GM12878 (cell line): Measurements from ENCODE around the gene MGST3. TPM values are rescaled to one million over a fixed set of nuclear protein-coding genes. Genes with fewer than 3 reads are reported as not detected.
A peak's percentile ranks its signal among the peaks of the same experiment; 100 is the strongest.

Experiments used
- ATAC-seq: fragments of 200-7000 bp; cut with Tn5 transposase; 3 replicates; pipeline ENCODE4 v1.9.1; 2020; ENCODE audit warnings: mild to moderate bottlenecking, moderate library complexity
- BruUV-seq: library from RNA; stranded (reverse); fragments of 400-500 nt; replicated peaks from 2 replicates; lab custom pipeline; 2021; lab: Mats Ljungman, UMichigan
- CTCF ChIA-PET: fragments of 300-600 bp; sonication (Branson Sonifier 250); formaldehyde crosslinking; extraction: SDS; loops from one replicate; lab custom pipeline; 2021; ENCODE audit warnings: inconsistent platforms; lab: Yijun Ruan, JAX
- POLR2A ChIA-PET: fragments of 350-600 bp; formaldehyde crosslinking; extraction: SDS; loops from one replicate; lab custom pipeline; 2021; ENCODE audit warnings: inconsistent platforms; lab: Charles Lee
- RAD21 ChIA-PET: fragments of 300-600 bp; sonication (Branson Sonifier 250); formaldehyde crosslinking; loops from one replicate; lab custom pipeline; 2023; ENCODE audit warnings: antibody characterized with exemption; ENCODE audit not compliant: unreplicated experiment; lab: Charles Lee
- SMC1A ChIA-PET: fragments of 300-600 bp; sonication (Branson Sonifier 250); formaldehyde crosslinking; loops from one replicate; lab custom pipeline; 2023; ENCODE audit not compliant: unreplicated experiment, uncharacterized antibody; lab: Charles Lee
- DNase-seq: peaks from one replicate; pipeline ENCODE4 v3.0.0-alpha.2; 2011; ENCODE audit warnings: low read depth, low spot score
- FAIRE-seq: peaks from 3 replicates; lab custom pipeline; 2011; peaks lifted over from hg19 to GRCh38; lab: Jason Lieb, UNC
- H2AFZ ChIP-seq: 2 replicates; pipeline ENCODE4 v1.6.0; 2011; ENCODE audit warnings: low read depth, low read length, control low read depth; ENCODE audit not compliant: control insufficient read depth
- H3K27ac ChIP-seq: 2 replicates; pipeline ENCODE4 v1.5.1; 2011; ENCODE audit warnings: control low read depth; ENCODE audit not compliant: control insufficient read depth, insufficient read depth
- H3K27me3 ChIP-seq, 2 experiments: replicated peaks in 1 of 2; 2 replicates each; pipeline versions ENCODE4 v1.6.0 to v1.6.1; 2011; ENCODE audit warnings: low read length in 1 of 2; ENCODE audit not compliant: control insufficient read depth in 2 of 2, insufficient read depth in 2 of 2
- H3K36me3 ChIP-seq, 2 experiments: 2 replicates each; pipeline ENCODE4 v1.5.1; 2011; ENCODE audit warnings: low read length in 1 of 2; ENCODE audit not compliant: control insufficient read depth in 2 of 2, insufficient read depth in 2 of 2
- H3K4me1 ChIP-seq: 2 replicates; pipeline ENCODE4 v1.6.1; 2011; ENCODE audit warnings: mild to moderate bottlenecking, low read length, moderate library complexity, mixed read lengths; ENCODE audit not compliant: control insufficient read depth, insufficient read depth
- H3K4me2 ChIP-seq: 2 replicates; pipeline ENCODE4 v1.6.0; 2011; ENCODE audit warnings: control low read depth; ENCODE audit not compliant: control insufficient read depth, insufficient read depth
- H3K4me3 ChIP-seq: fragments of 200-600 bp; sonication (generic); 2 replicates; pipeline ENCODE4 v1.5.1; 2016
- H3K79me2 ChIP-seq: 2 replicates; pipeline ENCODE4 v1.6.0; 2011; ENCODE audit warnings: low read length; ENCODE audit not compliant: control insufficient read depth, insufficient read depth
- H3K9ac ChIP-seq: 2 replicates; pipeline ENCODE4 v1.8.0; 2011; ENCODE audit warnings: low read length, control low read depth, mixed read lengths; ENCODE audit not compliant: control insufficient read depth, insufficient read depth
- H3K9me3 ChIP-seq: replicated peaks from 3 replicates; pipeline ENCODE4 v1.5.1; 2011; ENCODE audit warnings: mild to moderate bottlenecking, low read length; ENCODE audit not compliant: control insufficient read depth, insufficient read depth
- H4K20me1 ChIP-seq: 2 replicates; pipeline ENCODE4 v1.6.0; 2011; ENCODE audit not compliant: control insufficient read depth, insufficient read depth
- CBX3 ChIP-seq: fragments of 200-600 bp; sonication (generic); IDR thresholded peaks from 2 replicates; pipeline ENCODE4 v1.6.1; 2016; ENCODE audit warnings: low read depth, borderline replicate concordance
- CEBPB ChIP-seq, 2 experiments: fragments of 150-350 bp in 1 of 2; IDR thresholded peaks; 2 replicates each; pipeline ENCODE4 v1.6.1; 2012 to 2014; ENCODE audit warnings: low read depth in 2 of 2, low read length in 2 of 2, borderline replicate concordance in 1 of 2, inconsistent platforms in 1 of 2
- ETV6 ChIP-seq, 2 experiments: fragments of 450-650 bp in 1 of 2; IDR thresholded peaks in 1 of 2; conservative IDR thresholded peaks in 1 of 2; 2 replicates each; pipeline ENCODE4 v1.6.1; 2014; ENCODE audit warnings: antibody characterized with exemption in 1 of 2, borderline replicate concordance in 1 of 2, low read depth in 1 of 2, mild to moderate bottlenecking in 1 of 2, moderate library complexity in 1 of 2
- HDAC6 ChIP-seq: fragments of 200-600 bp; sonication (generic); IDR thresholded peaks from one replicate; pipeline ENCODE4 v1.8.0; 2017; ENCODE audit warnings: antibody characterized with exemption; ENCODE audit not compliant: unreplicated experiment
- MEF2A ChIP-seq: IDR thresholded peaks from 2 replicates; pipeline ENCODE4 v1.6.1; 2011; ENCODE audit warnings: low read depth, mild to moderate bottlenecking, low read length, moderate library complexity; ENCODE audit not compliant: insufficient read depth
- MXI1 ChIP-seq: fragments of 150-350 bp; IDR thresholded peaks from 2 replicates; pipeline ENCODE4 v1.6.1; 2011; ENCODE audit warnings: low read depth, mild to moderate bottlenecking, inconsistent platforms, low read length, improper control_type of control experiment
- POLR2AphosphoS2 ChIP-seq: IDR thresholded peaks from 2 replicates; pipeline ENCODE4 v1.6.1; 2011; ENCODE audit warnings: low read depth, mild to moderate bottlenecking, low read length, improper control_type of control experiment, moderate library complexity
- SMARCA5 ChIP-seq: fragments of 450-650 bp; IDR thresholded peaks from 2 replicates; pipeline ENCODE4 v1.6.1; 2017; ENCODE audit warnings: mild to moderate bottlenecking
- SRF ChIP-seq, 2 experiments: IDR thresholded peaks; 2 replicates each; pipeline ENCODE4 v1.6.1; 2011; ENCODE audit warnings: low read depth in 2 of 2, low read length in 2 of 2, mild to moderate bottlenecking in 1 of 2, moderate library complexity in 1 of 2
- STAT3 ChIP-seq: IDR thresholded peaks from 2 replicates; pipeline ENCODE4 v1.6.1; 2011; ENCODE audit warnings: low read depth, low read length, improper control_type of control experiment
- SUPT20H ChIP-seq: IDR thresholded peaks from 2 replicates; pipeline ENCODE4 v1.6.1; 2011; ENCODE audit warnings: low read depth, mild to moderate bottlenecking, low read length, moderate library complexity, borderline replicate concordance; ENCODE audit not compliant: control insufficient read depth
- ZNF207 ChIP-seq: fragments of 450-650 bp; IDR thresholded peaks from 2 replicates; pipeline ENCODE4 v1.6.1; 2014; ENCODE audit warnings: antibody characterized with exemption, mild to moderate bottlenecking, borderline replicate concordance
- ZNF384 ChIP-seq: IDR thresholded peaks from 2 replicates; pipeline ENCODE4 v1.6.1; 2012; ENCODE audit warnings: low read depth, mild to moderate bottlenecking, low read length, improper control_type of control experiment, borderline replicate concordance
- WGBS: methylation state at CpG from one replicate; pipeline ENCODE4 v1.1.6; 2016; ENCODE audit warnings: low lambda C conversion rate; ENCODE audit not compliant: insufficient replicate concordance, insufficient coverage; ENCODE audit errors: missing lambda C conversion rate; 5-methylcytosine and 5-hydroxymethylcytosine counted together
- in situ Hi-C: fragments of 300-500 bp; cut with MboI; formaldehyde crosslinking; loops from 9 replicates; pipeline ENCODE4 v1.14.3; 2018; ENCODE audit warnings: mixed read lengths
- intact Hi-C: fragments of 100-400 bp; cut with micrococcal nuclease; formaldehyde crosslinking; loops from one replicate; pipeline ENCODE4 v1.14.2; 2022; ENCODE audit not compliant: unreplicated experiment
- polyA plus RNA-seq, 11 experiments: library from polyadenylated mRNA; depleted of rRNA in 4 of 11; unstranded in 6 of 11; stranded (reverse) in 5 of 11; fragments of >200 nt; fragmentation: Nextera tagmentation in 4 of 11; fragmentation: Illumina TruSeq in 1 of 11; extraction: Ambion mirVana in 4 of 11; extraction: Trizol in 1 of 11; gene quantifications; 1 replicate in 1 of 11; 2 replicates in 10 of 11; pipeline versions ENCODE4 v1.2.1 to v1.2.3, GENCODE V29; 2011 to 2016; ENCODE audit warnings: inconsistent platforms in 2 of 11, missing spikeins in 2 of 11, low read depth in 1 of 11
- total RNA-seq, 4 experiments: library from RNA; depleted of rRNA in 3 of 4; stranded (reverse); fragments of >200 nt in 3 of 4; fragmentation: Illumina TruSeq in 1 of 4; extraction: Trizol in 1 of 4; gene quantifications; 2 replicates each; pipeline versions ENCODE4 v1.2.1 to v1.2.3, GENCODE V29; 2013 to 2021
- TF ChIP-seq, protein P1 (sequence below): fragments of 450-650 bp; IDR thresholded peaks from 2 replicates; pipeline ENCODE4 v1.6.1; 2017; ENCODE audit warnings: low read depth, mild to moderate bottlenecking, moderate library complexity
- TF ChIP-seq, protein P2 (sequence below): fragments of 450-650 bp; formaldehyde crosslinking; IDR thresholded peaks from 2 replicates; pipeline ENCODE4 v1.5.0; 2022; ENCODE audit warnings: mild to moderate bottlenecking, missing genetic modification characterization

Gene MGST3
- total and polyA plus RNA-seq, 10 of the 15 experiments (the other 5 are each of a cell fraction or from before 2014, with no cell fraction given) = 37.3 to 145 (median 68.8) TPM

GRCh38 chr1:165697881-165698760 is 67.1 kb downstream of the MGST3 start, which contains the start of gene ALDH9A1:
TSS of gene ALDH9A1 (minus strand) at chr1:165698562. CDS start at chr1:165698558, 4 bp downstream.
- peaks cover 0 to 3% of the 10 kb centered on the region in 2 experiments; a peak in 1 of 4 replicates for H3K36me3 ChIP-seq
- BruUV-seq = no TSS peak
- peaks cover 29% of the 10 kb centered on the region for H3K79me2 ChIP-seq
- ChIA-PET CTCF (interaction anchor here (0.6 to 3.5 kb wide), 28 partner anchors 8 to 227 kb away, joined by 3 to 50 read pairs (median 5); partner anchors contain the start of genes MGST3 and TMCO1), SMC1A (interaction anchor here (0.9 to 3.9 kb wide), 16 partner anchors 11 to 217 kb away, joined by 3 to 39 read pairs (median 4); partner anchors contain the start of gene TMCO1), POLR2A (interaction anchor here (0.5 to 2.7 kb wide), 9 partner anchors 12 to 161 kb away, joined by 3 to 13 read pairs (median 3); partner anchors contain the start of gene MGST3), RAD21 (interaction anchor here (0.7 to 2.8 kb wide), 17 partner anchors 11 to 305 kb away, joined by 3 to 24 read pairs (median 4); partner anchors contain the start of genes MGST3 and TMCO1)
- peak within 1 kb of the TSS; percentile 100 for H2AFZ ChIP-seq
- FAIRE-seq (peak; percentile 70), DNase-seq (peak; percentile 41), ATAC-seq (peak; percentile 95)
- in situ Hi-C loops = no loop called here
- peak within 1 kb of the TSS; percentile 93 for H3K27ac ChIP-seq
- H3K9me3 ChIP-seq = peaks cover 2% of the 10 kb centered on the region; the same call in 1 of the 3 replicates
- peak within 1 kb of the TSS; percentile 73 for H3K4me3 ChIP-seq
- peak within 1 kb of the TSS; percentile 87 for H3K9ac ChIP-seq
- H4K20me1 ChIP-seq = no peaks in the 10 kb centered on the region
- H3K4me1 ChIP-seq = no peaks in the 10 kb centered on the region; the same call in 1 of the 2 replicates
- intact Hi-C loops = loop anchor here (2.0 to 5.0 kb wide), 2 partner anchors 66 to 97 kb away; partner anchors contain the start of gene MGST3
- H3K27me3 ChIP-seq = no peaks in the 10 kb centered on the region
- under 1% methylated on average over 64 of the region's 65 CpGs for WGBS
- H3K4me2 ChIP-seq = peak within 1 kb of the TSS; percentile 99
- TF ChIP-seq CEBPB (IDR thresholded peaks at IDR 0.05; ENCODE audit: borderline replicate concordance in 1 of 2, low read depth in 2 of 2, low read length in 2 of 2) (no peak), ZNF207 (0 out of 2 replicates have a peak, but pooled peaks have one; percentile 65), SMARCA5 (peak; percentile 89; the same call in 1 of the 2 replicates), CBX3 (no peak), ETV6 (conservative IDR thresholded peaks at IDR 0.05 in 1 of 2, IDR thresholded peaks at IDR 0.05 in 1 of 2; ENCODE audit: borderline replicate concordance in 1 of 2, low read depth in 1 of 2) (peak in 1 of 2 experiments; percentile 65; a peak in 2 of 4 replicates), POLR2AphosphoS2 (peak; percentile 68; the same call in 1 of the 2 replicates), MEF2A (no peak), STAT3 (no peak), SRF (IDR thresholded peaks at IDR 0.05; ENCODE audit: low read depth in 2 of 2, low read length in 2 of 2) (no peak), SUPT20H (no peak), ZNF384 (no peak), MXI1 (peak; percentile 61), HDAC6 (peak; percentile 60)
- TF ChIP-seq, protein P1, sequence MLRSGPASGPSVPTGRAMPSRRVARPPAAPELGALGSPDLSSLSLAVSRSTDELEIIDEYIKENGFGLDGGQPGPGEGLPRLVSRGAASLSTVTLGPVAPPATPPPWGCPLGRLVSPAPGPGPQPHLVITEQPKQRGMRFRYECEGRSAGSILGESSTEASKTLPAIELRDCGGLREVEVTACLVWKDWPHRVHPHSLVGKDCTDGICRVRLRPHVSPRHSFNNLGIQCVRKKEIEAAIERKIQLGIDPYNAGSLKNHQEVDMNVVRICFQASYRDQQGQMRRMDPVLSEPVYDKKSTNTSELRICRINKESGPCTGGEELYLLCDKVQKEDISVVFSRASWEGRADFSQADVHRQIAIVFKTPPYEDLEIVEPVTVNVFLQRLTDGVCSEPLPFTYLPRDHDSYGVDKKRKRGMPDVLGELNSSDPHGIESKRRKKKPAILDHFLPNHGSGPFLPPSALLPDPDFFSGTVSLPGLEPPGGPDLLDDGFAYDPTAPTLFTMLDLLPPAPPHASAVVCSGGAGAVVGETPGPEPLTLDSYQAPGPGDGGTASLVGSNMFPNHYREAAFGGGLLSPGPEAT = 0 out of 2 replicates have a peak, but pooled peaks have one; percentile 60
- TF ChIP-seq, protein P2, sequence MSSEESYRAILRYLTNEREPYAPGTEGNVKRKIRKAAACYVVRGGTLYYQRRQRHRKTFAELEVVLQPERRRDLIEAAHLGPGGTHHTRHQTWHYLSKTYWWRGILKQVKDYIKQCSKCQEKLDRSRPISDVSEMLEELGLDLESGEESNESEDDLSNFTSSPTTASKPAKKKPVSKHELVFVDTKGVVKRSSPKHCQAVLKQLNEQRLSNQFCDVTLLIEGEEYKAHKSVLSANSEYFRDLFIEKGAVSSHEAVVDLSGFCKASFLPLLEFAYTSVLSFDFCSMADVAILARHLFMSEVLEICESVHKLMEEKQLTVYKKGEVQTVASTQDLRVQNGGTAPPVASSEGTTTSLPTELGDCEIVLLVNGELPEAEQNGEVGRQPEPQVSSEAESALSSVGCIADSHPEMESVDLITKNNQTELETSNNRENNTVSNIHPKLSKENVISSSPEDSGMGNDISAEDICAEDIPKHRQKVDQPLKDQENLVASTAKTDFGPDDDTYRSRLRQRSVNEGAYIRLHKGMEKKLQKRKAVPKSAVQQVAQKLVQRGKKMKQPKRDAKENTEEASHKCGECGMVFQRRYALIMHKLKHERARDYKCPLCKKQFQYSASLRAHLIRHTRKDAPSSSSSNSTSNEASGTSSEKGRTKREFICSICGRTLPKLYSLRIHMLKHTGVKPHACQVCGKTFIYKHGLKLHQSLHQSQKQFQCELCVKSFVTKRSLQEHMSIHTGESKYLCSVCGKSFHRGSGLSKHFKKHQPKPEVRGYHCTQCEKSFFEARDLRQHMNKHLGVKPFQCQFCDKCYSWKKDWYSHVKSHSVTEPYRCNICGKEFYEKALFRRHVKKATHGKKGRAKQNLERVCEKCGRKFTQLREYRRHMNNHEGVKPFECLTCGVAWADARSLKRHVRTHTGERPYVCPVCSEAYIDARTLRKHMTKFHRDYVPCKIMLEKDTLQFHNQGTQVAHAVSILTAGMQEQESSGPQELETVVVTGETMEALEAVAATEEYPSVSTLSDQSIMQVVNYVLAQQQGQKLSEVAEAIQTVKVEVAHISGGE (CRISPR knock-in tag) = no peak; the same call in 1 of the 2 replicates
